ENCODE results near the gene CAMTA1.

CAMTA1 gene

DNA sequence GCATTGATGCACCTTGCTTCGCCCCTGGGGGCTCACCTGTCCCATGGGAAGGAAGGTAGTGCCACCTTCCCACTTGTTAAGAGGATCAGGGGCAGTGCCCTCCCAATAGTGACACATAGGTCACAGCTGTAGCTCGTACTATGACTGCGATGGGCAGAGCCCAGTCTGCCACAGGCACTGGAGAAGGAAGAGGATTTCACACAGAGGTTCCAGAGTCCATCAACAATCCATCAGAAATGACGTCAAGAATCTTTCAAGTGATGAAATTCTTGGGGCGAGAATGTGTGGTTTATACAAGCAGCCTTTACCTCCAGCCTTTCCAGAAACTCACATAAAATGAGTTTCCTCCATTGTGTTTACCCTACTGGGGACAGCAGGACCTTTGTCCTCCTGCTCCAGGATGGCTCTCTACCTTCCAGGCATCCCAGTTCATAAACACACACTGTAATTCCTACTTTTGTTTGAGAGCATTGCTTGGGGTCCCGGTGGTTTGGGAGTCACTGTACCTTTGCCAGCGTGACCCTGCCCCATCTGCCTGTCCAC lies 725.2 kb downstream of the CAMTA1 start:
- Histone ChIP-seq H3K4me1 (ENCODE audit: control insufficient read depth, insufficient read depth, low read length) (no peaks in the 10 kb centered on the region), H3K27me3 (ENCODE audit: control insufficient read depth, insufficient read depth, low read length) (no peaks in the 10 kb centered on the region), H3K9me3 (ENCODE audit: control insufficient read depth, insufficient read depth, low read length) (no peaks in the 10 kb centered on the region), H3K9ac (ENCODE audit: low read depth, low read length) (no peak overlapping the region), H3K36me3 (ENCODE audit: control insufficient read depth, insufficient read depth, low read length) (no peaks in the 10 kb centered on the region), H3K27ac (ENCODE audit: low read depth, low read length) (no peak overlapping the region), H3K4me3 (ENCODE audit: low read depth, low read length) (no peak overlapping the region)

DNA sequence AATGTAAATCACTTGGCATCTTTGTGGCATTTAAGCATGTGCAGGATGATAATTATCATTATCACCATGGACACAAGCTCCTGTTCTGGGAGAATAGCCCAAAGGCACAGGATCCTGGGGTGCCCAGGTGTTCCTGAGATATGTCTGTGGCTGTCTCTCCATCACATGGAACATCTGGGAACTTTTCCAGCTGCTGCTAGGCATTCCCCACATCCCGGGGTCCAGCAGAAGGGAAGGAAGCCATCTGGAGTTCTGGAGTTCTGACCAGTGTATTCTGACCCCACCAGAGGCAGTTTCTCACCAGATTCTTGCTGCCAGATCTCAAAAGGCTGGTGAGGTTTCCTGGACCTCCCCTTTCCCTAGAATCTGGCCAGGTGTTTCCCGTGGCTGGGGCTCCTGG lies 726.1 kb downstream of the CAMTA1 start:
- H3K4me3 ChIP-seq (ENCODE audit: low read depth, low read length) = no peak overlapping the region
- H3K9ac ChIP-seq (ENCODE audit: low read depth, low read length) = no peak overlapping the region
- no peaks in the 10 kb centered on the region for H3K36me3 ChIP-seq (ENCODE audit: control insufficient read depth, insufficient read depth, low read length)
- no peak overlapping the region for H3K27ac ChIP-seq (ENCODE audit: low read depth, low read length)
- no peaks in the 10 kb centered on the region for H3K9me3 ChIP-seq (ENCODE audit: control insufficient read depth, insufficient read depth, low read length)
- H3K4me1 ChIP-seq (ENCODE audit: control insufficient read depth, insufficient read depth, low read length) = no peaks in the 10 kb centered on the region
- H3K27me3 ChIP-seq (ENCODE audit: control insufficient read depth, insufficient read depth, low read length) = no peaks in the 10 kb centered on the region

GRCh38 chr1:7513081-7513480 lies 727.8 kb downstream of the CAMTA1 start:
- no peaks in the 10 kb centered on the region for H3K4me1 ChIP-seq (ENCODE audit: control insufficient read depth, insufficient read depth, low read length)
- no peaks in the 10 kb centered on the region for H3K9me3 ChIP-seq (ENCODE audit: control insufficient read depth, insufficient read depth, low read length)
- H3K36me3 ChIP-seq (ENCODE audit: control insufficient read depth, insufficient read depth, low read length) = no peaks in the 10 kb centered on the region
- no peak overlapping the region for H3K27ac ChIP-seq (ENCODE audit: low read depth, low read length)
- no peak overlapping the region for H3K9ac ChIP-seq (ENCODE audit: low read depth, low read length)
- no peaks in the 10 kb centered on the region for H3K27me3 ChIP-seq (ENCODE audit: control insufficient read depth, insufficient read depth, low read length)
- no peak overlapping the region for H3K4me3 ChIP-seq (ENCODE audit: low read depth, low read length)

- Histone ChIP-seq H3K4me1 (ENCODE audit: control insufficient read depth, insufficient read depth, low read length) (no peaks in the 10 kb centered on the region), H3K9ac (ENCODE audit: low read depth, low read length) (no peak overlapping the region), H3K27ac (ENCODE audit: low read depth, low read length) (no peak overlapping the region), H3K36me3 (ENCODE audit: control insufficient read depth, insufficient read depth, low read length) (no peaks in the 10 kb centered on the region), H3K4me3 (ENCODE audit: low read depth, low read length) (no peak overlapping the region), H3K27me3 (ENCODE audit: control insufficient read depth, insufficient read depth, low read length) (no peaks in the 10 kb centered on the region), H3K9me3 (ENCODE audit: control insufficient read depth, insufficient read depth, low read length) (no peaks in the 10 kb centered on the region)
Observed at GRCh38 chr1:7515175-7515574, 729.9 kb downstream of the CAMTA1 start.

GRCh38 chr1:7515904-7516303 lies 730.6 kb downstream of the CAMTA1 start:
- Histone ChIP-seq H3K36me3 (ENCODE audit: control insufficient read depth, insufficient read depth, low read length) (no peaks in the 10 kb centered on the region), H3K4me1 (ENCODE audit: control insufficient read depth, insufficient read depth, low read length) (no peaks in the 10 kb centered on the region), H3K27ac (ENCODE audit: low read depth, low read length) (no peak overlapping the region), H3K9me3 (ENCODE audit: control insufficient read depth, insufficient read depth, low read length) (no peaks in the 10 kb centered on the region), H3K9ac (ENCODE audit: low read depth, low read length) (no peak overlapping the region), H3K27me3 (ENCODE audit: control insufficient read depth, insufficient read depth, low read length) (no peaks in the 10 kb centered on the region), H3K4me3 (ENCODE audit: low read depth, low read length) (no peak overlapping the region)

DNA sequence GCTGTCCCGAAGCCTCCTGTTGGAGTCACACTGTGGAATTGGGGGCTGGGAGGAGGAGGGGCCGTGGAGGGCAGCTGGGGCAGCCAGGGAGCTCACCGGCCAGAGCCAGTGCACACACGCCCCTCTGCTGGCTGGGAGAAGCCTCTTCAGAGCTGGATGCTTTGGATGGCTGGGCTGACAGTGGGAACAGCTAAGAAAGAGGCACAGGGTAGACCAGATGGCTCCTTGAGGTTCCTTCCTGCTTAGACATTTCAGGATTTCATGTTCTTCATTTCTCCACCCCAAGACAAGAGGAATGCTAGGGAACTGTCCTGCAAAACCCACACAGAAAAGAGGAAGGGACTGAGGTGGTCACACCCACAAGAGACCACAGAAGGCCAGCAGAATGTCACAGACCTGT lies 731.1 kb downstream of the CAMTA1 start:
- no peaks in the 10 kb centered on the region for H3K36me3 ChIP-seq (ENCODE audit: control insufficient read depth, insufficient read depth, low read length)
- H3K27ac ChIP-seq (ENCODE audit: low read depth, low read length) = no peak overlapping the region

DNA sequence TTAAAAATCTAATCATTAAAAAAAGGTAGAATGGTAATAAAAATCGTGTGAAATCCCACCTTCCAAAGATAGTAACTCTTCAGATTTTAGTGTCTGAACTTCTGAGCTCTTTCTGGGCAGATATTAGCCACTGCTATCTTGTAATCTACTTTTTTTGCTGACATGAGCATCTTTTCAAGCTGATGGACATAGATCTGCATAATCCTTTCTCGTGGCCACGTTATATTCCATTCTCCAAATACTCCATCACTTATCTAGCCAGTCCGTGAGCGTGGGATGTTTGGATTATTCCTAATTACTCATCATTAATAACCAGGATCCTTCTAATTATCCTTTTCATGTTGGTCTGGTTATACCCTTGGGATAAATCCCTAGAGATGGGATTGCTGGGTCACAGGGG lies 731.7 kb downstream of the CAMTA1 start:
- Histone ChIP-seq H3K9me3 (ENCODE audit: control insufficient read depth, insufficient read depth, low read length) (no peaks in the 10 kb centered on the region), H3K4me3 (ENCODE audit: low read depth, low read length) (no peak overlapping the region), H3K27me3 (ENCODE audit: control insufficient read depth, insufficient read depth, low read length) (no peaks in the 10 kb centered on the region), H3K4me1 (ENCODE audit: control insufficient read depth, insufficient read depth, low read length) (no peaks in the 10 kb centered on the region), H3K36me3 (ENCODE audit: control insufficient read depth, insufficient read depth, low read length) (no peaks in the 10 kb centered on the region), H3K9ac (ENCODE audit: low read depth, low read length) (no peak overlapping the region), H3K27ac (ENCODE audit: low read depth, low read length) (no peak overlapping the region)

More for the DNA sequence above, 731.1 kb downstream of the CAMTA1 start:
- H3K4me1 ChIP-seq (ENCODE audit: control insufficient read depth, insufficient read depth, low read length) = no peaks in the 10 kb centered on the region
- H3K27me3 ChIP-seq (ENCODE audit: control insufficient read depth, insufficient read depth, low read length) = no peaks in the 10 kb centered on the region
- no peak overlapping the region for H3K4me3 ChIP-seq (ENCODE audit: low read depth, low read length)
- H3K9ac ChIP-seq (ENCODE audit: low read depth, low read length) = no peak overlapping the region
- no peaks in the 10 kb centered on the region for H3K9me3 ChIP-seq (ENCODE audit: control insufficient read depth, insufficient read depth, low read length)

GRCh38 chr1:7517611-7518330 lies 732.5 kb downstream of the CAMTA1 start:
- no peak overlapping the region for H3K9ac ChIP-seq (ENCODE audit: low read depth, low read length)
- no peaks in the 10 kb centered on the region for H3K36me3 ChIP-seq (ENCODE audit: control insufficient read depth, insufficient read depth, low read length)
- H3K4me1 ChIP-seq (ENCODE audit: control insufficient read depth, insufficient read depth, low read length) = no peaks in the 10 kb centered on the region
- H3K27ac ChIP-seq (ENCODE audit: low read depth, low read length) = no peak overlapping the region
- H3K4me3 ChIP-seq (ENCODE audit: low read depth, low read length) = no peak overlapping the region
- H3K27me3 ChIP-seq (ENCODE audit: control insufficient read depth, insufficient read depth, low read length) = no peaks in the 10 kb centered on the region
- H3K9me3 ChIP-seq (ENCODE audit: control insufficient read depth, insufficient read depth, low read length) = no peaks in the 10 kb centered on the region

- Histone ChIP-seq H3K4me3 (ENCODE audit: low read depth, low read length) (no peak overlapping the region), H3K4me1 (ENCODE audit: control insufficient read depth, insufficient read depth, low read length) (no peaks in the 10 kb centered on the region), H3K9ac (ENCODE audit: low read depth, low read length) (no peak overlapping the region), H3K36me3 (ENCODE audit: control insufficient read depth, insufficient read depth, low read length) (no peaks in the 10 kb centered on the region), H3K27me3 (ENCODE audit: control insufficient read depth, insufficient read depth, low read length) (no peaks in the 10 kb centered on the region), H3K27ac (ENCODE audit: low read depth, low read length) (no peak overlapping the region), H3K9me3 (ENCODE audit: control insufficient read depth, insufficient read depth, low read length) (no peaks in the 10 kb centered on the region)
Observed at GRCh38 chr1:7518411-7518810, 733.2 kb downstream of the CAMTA1 start.

DNA sequence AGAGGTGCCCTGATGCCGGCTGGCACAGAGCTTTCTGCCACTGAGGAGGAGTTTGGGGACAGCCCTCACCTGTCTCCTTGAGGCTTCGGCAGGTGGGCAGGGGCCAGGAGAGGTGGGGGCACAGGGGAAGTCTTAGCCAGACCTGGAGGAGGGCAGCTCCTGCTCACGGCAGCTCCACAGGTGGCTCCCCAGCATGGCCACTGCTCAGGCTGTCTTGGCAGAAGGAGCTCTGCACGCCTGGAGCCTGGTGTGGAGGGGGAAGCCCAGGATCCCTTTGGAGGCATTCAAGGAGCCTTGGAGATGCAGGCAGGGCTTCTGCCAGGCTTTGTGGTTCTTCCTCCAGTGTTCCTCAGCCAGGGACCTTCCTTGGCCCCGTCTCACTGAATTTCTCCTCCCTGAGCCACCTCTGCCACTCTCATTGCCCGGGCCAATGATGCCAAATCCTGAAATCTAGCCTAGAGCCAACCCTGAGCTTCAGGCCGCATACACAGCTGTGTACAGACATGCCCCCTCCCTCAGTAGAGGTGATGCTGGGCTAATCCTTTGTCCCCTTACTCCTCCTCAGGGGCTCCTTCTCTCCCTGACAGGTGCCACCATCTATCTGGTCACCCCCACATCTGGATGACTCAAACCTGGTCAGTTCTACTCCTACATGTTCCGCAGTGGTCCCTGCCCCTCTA lies 734.1 kb downstream of the CAMTA1 start:
- no peak overlapping the region for H3K27ac ChIP-seq (ENCODE audit: low read depth, low read length)
- H3K4me3 ChIP-seq (ENCODE audit: low read depth, low read length) = no peak overlapping the region
- no peak overlapping the region for H3K9ac ChIP-seq (ENCODE audit: low read depth, low read length)
- no peaks in the 10 kb centered on the region for H3K27me3 ChIP-seq (ENCODE audit: control insufficient read depth, insufficient read depth, low read length)
- no peaks in the 10 kb centered on the region for H3K4me1 ChIP-seq (ENCODE audit: control insufficient read depth, insufficient read depth, low read length)
- no peaks in the 10 kb centered on the region for H3K36me3 ChIP-seq (ENCODE audit: control insufficient read depth, insufficient read depth, low read length)
- H3K9me3 ChIP-seq (ENCODE audit: control insufficient read depth, insufficient read depth, low read length) = no peaks in the 10 kb centered on the region

- Histone ChIP-seq H3K4me1 (ENCODE audit: control insufficient read depth, insufficient read depth, low read length) (no peaks in the 10 kb centered on the region), H3K9me3 (ENCODE audit: control insufficient read depth, insufficient read depth, low read length) (no peaks in the 10 kb centered on the region), H3K9ac (ENCODE audit: low read depth, low read length) (no peak overlapping the region), H3K4me3 (ENCODE audit: low read depth, low read length) (no peak overlapping the region), H3K27ac (ENCODE audit: low read depth, low read length) (no peak overlapping the region), H3K36me3 (ENCODE audit: control insufficient read depth, insufficient read depth, low read length) (no peaks in the 10 kb centered on the region), H3K27me3 (ENCODE audit: control insufficient read depth, insufficient read depth, low read length) (no peaks in the 10 kb centered on the region)
Observed at GRCh38 chr1:7519861-7520395, 734.7 kb downstream of the CAMTA1 start.

All from HUES48 (cell line).